NCI-H146 treated with DMSO at 0.1 percent for 48 hours (cell line): ENCODE measurements around the gene SLC38A8.
A peak's percentile ranks its signal among the peaks of the same experiment; 100 is the strongest.

ENCODE experiments used
- DNase-seq: peaks from one replicate; lab custom pipeline; 2025; ENCODE audit not compliant: unreplicated experiment; lab: John Stamatoyannopoulos, UW

Gene SLC38A8

GRCh38 chr16:84033251-84034195, 9.1 kb downstream of the SLC38A8 start:
- DNase-seq, result no peak

- peak; percentile 27 for DNase-seq
Measured at GRCh38 chr16:84032458-84033178, 10.0 kb downstream of the SLC38A8 start.

GRCh38 chr16:84031556-84031955, 11.0 kb downstream of the SLC38A8 start:
- DNase-seq, result no peak

GRCh38 chr16:84029297-84030047, 13.1 kb downstream of the SLC38A8 start:
- DNase-seq, result no peak

GRCh38 chr16:84027625-84028024, 15.0 kb downstream of the SLC38A8 start:
- no peak for DNase-seq

GRCh38 chr16:84026606-84027005, 16.0 kb downstream of the SLC38A8 start:
- DNase-seq, result no peak

GRCh38 chr16:84024854-84025253, 17.7 kb downstream of the SLC38A8 start:
- no peak for DNase-seq

- no peak for DNase-seq
Measured at GRCh38 chr16:84022644-84023043, 20.0 kb downstream of the SLC38A8 start.

GRCh38 chr16:84021488-84021887, 21.1 kb downstream of the SLC38A8 start:
- no peak for DNase-seq

GRCh38 chr16:84020353-84020752, 22.2 kb downstream of the SLC38A8 start:
- DNase-seq, result no peak

GRCh38 chr16:84018710-84019109, 23.9 kb downstream of the SLC38A8 start:
- DNase-seq, result no peak

GRCh38 chr16:84016477-84016876, 26.1 kb downstream of the SLC38A8 start:
- DNase-seq, result no peak

- DNase-seq, result no peak
Measured at GRCh38 chr16:84015399-84015798, 27.2 kb downstream of the SLC38A8 start.

GRCh38 chr16:84014570-84015327, 27.8 kb downstream of the SLC38A8 start:
- DNase-seq, result no peak

GRCh38 chr16:84013787-84014569, 28.6 kb downstream of the SLC38A8 start:
- peak; percentile 88 for DNase-seq

GRCh38 chr16:84009282-84009681, 33.3 kb downstream of the SLC38A8 start:
- no peak for DNase-seq

GRCh38 chr16:84007965-84008364, 34.6 kb downstream of the SLC38A8 start:
- DNase-seq, result no peak

GRCh38 chr16:84007520-84007919, 35.1 kb downstream of the SLC38A8 start:
- no peak for DNase-seq

- DNase-seq, result no peak
Measured at GRCh38 chr16:84005391-84005790, 37.2 kb downstream of the SLC38A8 start.

- no peak for DNase-seq
Measured at GRCh38 chr16:84004442-84004841, 38.2 kb downstream of the SLC38A8 start.
